GM20431 (cell line): Measurements from ENCODE around the gene ARPC1A.
"Not testable (repeated sequence)": the region's sequence is repeated elsewhere in the genome, so short reads cannot be mapped to it uniquely, and the experiment has no call there.

Experiments used
- in situ Hi-C: fragments of 300-500 bp; cut with MseI, MboI; formaldehyde crosslinking; loops from one replicate; pipeline ENCODE4 v1.15.0; 2020; ENCODE audit warnings: low sequenced_read_pairs; ENCODE audit not compliant: unreplicated experiment

The ARPC1A gene

DNA sequence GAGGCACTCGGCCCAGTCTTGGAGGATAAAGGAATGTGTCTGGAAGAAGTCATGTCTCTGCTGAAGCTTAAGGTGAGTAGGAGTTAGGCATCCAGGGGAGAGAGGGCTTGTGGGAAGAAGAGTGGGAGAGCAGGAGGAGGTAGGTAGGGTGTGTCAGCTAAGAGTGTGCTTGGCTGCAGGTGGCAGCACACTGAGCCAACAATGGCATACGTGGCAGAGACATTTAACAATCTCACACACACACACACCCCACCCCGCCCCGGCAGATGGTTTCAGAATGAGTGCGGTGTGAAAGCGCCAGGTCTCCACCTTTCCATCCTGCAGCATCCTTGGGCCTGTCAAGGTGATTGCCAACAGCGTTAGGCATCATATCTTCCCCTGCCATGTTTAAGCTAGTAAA lies 11.2 kb upstream of the ARPC1A start:
- in situ Hi-C loops: loop anchor here (5.0 kb wide), 1 partner anchor 272 kb away; no protein-coding TSS in a partner anchor

DNA sequence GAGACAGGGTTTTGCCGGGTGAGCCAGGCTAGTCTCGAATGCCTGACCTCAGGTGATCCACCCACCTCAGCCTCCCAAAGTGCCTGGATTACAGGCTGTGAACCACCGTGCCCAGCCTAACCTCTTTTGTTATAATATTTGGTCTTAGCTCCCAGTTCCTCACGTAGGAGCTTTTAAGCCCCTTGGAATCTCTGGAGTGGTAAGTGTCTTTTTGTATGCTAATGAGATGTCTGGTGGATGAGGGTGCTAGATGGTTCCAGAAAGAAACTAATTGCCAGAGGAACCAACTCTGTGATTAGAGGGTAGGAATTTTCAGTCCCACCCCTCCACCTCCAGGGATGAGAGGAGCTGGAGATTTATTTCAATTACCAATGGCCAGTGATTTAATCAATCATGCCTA lies 5.3 kb upstream of the ARPC1A start:
- in situ Hi-C loops: no loop called here

DNA sequence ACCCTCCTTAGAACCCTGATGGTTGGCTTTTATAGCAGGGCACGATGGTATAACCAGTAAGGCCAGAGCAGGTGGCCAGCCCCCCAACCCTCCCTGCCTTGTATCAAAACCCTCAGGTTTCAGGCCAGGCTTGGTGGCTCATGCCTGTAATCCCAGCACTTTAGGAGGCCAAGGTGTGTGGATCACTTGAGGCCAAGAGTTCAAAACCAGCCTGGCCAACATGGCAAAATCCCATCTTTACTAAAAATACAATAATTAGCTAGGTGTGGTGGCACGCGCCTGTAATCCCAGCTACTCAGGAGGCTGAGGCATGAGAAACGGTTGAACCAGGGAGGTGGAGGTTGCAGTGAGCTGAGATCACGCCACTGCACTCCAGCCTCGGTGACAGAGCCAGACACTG lies 3.0 kb upstream of the ARPC1A start:
- in situ Hi-C loops: not testable (repeated sequence)

DNA sequence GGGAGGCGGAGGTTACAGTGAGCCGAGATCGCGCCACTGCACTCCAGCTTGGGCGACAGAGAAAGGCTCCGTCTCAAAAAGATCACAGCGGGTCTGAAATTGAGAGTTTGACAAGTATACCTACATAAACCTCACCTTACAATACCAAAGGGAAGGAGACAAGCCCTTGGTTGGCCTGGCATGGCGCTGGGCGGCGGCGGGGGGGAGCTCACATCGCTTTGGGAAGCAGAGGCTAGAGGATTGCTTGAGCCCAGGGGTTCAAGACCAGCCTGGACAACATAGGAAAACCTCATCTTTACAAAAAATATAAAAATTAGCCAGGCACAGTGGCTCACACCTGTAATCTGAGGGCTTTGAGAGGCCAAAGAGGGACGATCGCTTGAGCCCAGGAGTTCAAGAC lies 1.1 kb upstream of the ARPC1A start:
- in situ Hi-C loops: no loop called here

DNA sequence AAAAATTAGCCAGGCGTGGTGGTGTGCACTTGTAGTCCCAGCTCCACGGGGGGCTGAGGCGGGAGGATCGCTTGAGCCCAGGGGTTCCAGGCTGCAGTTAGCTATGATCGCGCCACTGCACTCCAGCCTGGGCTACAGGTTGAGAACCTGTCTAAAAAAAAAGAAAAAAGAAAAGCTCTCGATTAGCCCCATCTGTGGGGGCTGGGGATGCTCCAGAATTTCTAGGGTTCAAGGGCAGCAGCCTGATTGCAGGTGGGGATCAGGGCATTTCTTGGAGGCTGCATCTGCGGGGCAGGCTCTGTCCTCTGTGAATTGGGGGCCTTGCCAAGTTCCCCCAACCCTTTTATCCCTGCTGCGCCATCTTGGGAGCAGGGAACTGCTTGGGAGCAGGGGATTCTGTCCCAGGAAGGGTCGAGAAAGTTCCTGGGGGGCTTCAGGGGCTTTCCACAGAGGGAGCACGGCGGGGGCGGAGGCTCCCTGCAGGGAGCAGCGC lies 651 bp upstream of the ARPC1A start:
- in situ Hi-C loops: no loop called here

DNA sequence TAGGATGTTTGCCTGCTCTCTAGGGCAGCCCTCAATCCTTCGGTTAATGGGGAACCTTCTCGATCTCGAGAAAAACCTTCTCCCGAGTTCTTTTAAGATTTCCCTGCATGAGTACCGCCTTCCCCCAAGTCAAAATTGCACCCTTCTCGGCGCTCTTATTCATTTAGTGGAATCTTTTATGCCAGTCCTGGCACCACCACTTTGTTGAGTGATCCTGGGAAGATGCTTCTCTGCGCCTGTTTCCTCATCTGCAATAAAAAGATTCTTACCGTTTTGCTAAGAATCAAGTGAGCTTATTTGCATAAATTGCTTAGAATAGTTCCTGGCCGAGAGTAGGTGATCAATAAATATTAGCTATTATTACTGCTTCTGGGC lies 697 bp downstream of the ARPC1A start:
- in situ Hi-C loops: no loop called here

DNA sequence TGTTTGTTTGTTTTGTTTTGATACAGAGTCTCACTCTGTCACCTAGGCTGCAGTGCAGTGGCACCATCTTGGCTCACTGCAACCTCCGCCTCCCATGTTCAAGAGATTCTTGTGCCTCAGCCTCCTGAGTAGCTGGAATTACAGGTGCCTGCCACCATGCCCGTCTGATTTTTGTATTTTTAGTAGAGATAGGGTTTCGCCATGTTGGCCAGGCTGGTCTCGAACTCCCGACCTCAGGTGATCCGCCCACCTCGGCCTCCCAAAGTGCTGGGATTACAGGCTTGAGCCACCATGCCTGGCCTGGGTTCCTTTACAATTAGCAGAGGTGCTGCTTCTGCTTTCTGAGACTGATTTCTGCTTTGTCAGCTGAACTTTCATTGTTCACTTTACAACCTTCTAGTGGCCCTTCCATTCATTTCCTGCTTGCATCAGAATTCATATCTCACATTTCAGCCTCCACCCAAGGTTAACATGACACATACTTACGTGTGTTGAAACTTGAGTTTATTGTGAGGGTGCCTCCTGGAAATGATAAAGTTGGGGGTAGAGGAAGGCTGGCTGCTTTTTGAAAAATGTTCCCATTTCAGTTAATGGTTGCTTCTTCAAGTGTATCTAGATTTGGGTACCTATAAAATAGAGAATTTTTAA lies 4.7 kb downstream of the ARPC1A start:
- in situ Hi-C loops: not testable (repeated sequence)

DNA sequence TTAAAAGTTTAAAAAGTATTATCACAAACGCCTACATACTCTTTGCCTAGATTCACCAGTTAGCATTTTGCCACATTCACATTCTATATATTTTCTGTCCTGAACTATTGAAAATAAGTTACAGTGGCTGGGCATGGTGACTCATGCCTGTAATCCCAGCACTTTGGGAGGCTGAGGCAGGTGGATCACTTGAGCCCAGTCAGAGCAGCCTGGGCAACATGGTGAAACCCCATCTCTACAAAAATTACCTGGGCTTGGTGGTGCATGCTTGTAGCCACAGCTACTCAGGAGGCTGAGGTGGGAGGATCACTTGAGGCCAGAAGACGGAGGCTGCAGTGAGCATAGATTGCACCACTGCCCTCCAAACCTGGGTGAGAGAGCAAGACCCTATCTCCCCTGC lies 5.3 kb downstream of the ARPC1A start:
- in situ Hi-C loops: no loop called here

DNA sequence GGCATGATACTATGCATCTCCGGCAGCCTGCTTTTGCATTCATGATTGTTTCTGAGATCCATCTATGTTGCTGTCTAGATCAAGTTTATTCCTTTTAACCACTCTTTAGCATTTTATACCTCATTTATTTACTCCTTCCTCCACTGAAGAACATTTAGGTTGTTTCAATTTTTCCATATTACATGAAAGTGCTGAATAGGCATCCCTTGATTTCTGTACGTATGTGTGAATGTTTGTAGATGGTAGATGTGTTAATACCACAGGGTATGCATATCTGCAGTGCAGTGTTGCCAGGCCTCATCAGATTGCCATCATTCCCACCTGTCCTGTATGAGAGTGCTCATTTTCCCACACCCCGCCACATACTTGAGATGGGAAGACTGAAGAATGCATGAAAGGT lies 13.9 kb downstream of the ARPC1A start:
- in situ Hi-C loops: no loop called here

DNA sequence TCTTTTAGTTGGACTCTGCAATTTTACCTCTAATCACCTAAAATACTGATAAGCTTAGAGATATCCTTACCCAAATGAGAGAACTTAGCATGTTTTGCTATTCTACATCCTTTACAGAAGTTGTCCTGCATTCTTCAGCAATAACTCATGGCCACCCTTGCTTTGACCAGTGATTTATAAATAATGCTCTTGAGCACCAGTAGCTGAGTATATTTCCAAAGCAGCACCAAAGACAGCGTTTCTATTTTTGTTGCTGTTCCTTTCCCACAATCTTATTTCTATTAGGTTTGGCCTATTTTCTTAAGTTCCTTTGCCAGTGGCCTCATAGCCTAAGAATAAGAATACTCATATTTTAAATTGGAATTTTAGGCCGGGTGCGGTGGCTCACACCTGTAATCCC lies 15.0 kb downstream of the ARPC1A start:
- in situ Hi-C loops: no loop called here

DNA sequence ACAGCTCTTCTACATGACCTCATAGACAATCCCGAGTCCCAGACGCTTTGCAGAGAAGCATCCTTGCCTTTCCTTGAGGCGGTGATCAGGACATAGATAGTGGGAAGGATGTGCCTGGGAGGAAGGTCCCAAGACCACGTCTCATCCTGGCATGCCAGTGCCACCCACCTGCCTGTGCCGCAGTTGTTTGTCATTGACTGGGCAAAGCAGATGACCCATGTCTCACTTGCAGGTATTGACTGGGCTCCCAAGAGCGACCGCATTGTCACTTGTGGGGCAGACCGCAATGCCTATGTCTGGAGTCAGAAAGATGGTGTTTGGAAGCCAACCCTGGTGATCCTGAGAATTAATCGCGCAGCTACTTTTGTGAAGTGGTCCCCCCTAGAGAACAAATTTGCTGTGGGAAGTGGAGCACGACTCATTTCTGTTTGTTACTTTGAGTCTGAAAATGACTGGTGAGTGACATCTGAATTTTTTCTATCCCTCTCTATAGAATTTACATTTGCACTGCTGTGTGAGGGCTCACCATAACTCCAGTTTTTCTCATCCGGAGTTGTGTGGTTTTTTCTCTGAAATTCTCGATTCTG lies 18.5 kb downstream of the ARPC1A start:
- in situ Hi-C loops: no loop called here

DNA sequence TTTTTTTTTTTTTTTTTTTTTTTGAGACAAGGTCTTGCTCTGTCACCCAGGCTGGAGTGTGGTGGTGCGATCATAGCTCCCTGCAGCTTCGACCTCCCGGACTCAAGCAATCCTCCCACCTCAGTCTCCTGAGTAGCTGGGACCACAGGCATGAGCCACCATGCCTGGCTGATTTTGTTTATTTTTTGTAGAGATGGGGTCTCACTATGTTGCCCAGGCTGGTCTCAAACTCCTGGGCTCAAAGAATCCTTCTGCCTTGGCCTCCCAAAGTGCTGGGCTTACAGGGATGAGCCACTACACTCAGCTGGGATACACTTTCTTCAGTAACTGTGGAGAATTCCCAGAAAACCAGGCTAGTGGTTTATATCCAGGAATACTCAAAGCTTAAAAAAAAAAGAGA lies 24.9 kb downstream of the ARPC1A start:
- in situ Hi-C loops: not testable (repeated sequence)

DNA sequence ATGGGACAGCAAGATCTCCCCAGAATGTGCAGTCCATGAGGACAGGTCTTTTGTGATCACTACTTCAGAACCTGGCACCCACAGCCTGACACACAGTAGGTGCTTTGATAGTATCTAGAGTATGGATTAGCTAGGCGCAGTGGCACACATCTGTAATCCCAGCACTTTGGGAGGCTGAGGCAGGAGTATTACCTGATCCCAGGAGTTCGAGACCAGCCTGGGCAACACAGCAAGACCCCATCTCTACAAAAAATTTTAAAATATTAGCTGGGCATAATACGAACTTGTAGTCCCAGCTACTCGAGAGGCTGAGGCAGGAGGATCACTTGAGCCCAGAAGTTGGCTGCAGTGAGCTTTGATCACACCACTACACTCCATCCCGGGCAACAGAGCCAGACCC lies 26.5 kb downstream of the ARPC1A start:
- in situ Hi-C loops: no loop called here

DNA sequence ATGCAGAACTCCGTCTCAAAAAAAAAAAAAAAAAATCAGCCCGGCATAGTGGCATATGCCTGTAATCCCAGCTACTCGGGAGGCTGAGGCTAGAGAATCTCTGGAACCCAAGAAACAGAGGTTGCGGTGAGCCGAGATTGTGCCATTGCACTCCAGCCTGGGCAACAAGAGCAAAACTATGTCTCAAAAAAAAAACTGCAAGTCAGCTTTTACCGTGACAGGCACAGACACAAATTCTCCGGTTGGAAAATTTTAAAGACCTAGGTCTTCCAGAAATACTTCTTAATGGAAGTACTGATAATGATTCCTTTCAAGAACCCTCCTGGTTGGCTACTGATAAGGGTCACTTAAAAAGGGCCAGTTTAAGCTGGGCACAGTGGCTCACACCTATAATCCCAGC lies 29.4 kb downstream of the ARPC1A start:
- in situ Hi-C loops: no loop called here

DNA sequence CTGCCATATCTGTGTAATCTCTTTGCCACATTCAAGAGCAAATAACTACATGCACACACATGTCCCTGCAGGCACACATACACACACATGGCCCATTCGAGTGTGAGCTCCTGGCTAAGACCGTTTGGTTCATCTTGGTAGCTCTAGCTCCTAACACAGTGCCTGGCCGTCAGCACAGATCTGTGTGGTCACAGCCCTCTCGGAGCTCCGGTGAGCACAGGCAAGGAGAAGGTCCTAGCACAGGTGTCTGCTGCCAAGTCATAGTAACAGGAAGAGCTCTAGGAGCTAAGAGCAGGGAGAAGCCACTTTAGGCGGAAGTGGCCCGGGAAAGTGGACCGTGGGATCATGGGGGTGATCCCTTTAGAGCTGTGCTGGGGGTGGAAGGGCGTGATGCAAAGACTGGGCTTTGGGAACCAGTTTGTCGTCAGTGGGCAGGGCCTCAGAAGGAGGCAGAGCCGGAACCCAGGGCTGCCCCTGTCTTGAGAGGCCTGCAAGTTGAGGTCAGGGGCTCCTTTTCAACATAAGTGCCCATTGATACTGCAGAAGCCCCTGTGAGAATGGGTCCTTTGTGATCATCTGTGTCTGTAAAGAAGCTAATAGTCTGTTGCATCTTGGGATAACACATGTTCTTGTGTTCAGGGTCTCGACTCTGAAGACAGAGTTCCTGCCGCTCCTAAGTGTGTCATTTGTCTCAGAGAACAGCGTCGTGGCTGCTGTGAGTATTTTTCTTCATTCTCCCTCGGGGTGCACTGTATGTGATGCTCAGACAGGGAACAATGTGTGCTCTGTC lies 32.2 kb downstream of the ARPC1A start:
- in situ Hi-C loops: no loop called here

DNA sequence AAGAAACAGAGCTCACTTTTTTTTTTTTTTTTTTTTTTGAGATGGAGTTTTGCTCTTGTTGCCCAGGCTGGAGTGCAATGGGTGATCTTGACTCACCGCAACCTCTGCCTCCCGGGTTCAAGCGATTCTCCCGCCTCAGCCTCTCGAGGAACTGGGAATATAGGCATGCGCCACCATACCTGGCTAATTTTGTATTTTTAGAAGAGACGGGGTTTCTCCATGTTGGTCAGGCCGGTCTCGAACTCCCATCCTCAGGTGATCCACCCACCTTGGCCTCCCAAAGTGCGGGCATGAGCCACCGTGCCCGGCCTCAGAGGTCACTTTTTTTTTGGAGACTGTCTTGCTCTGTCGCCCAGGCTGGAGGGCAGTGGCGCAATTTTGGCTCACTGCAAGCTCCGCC lies 32.8 kb downstream of the ARPC1A start:
- in situ Hi-C loops: not testable (repeated sequence)

DNA sequence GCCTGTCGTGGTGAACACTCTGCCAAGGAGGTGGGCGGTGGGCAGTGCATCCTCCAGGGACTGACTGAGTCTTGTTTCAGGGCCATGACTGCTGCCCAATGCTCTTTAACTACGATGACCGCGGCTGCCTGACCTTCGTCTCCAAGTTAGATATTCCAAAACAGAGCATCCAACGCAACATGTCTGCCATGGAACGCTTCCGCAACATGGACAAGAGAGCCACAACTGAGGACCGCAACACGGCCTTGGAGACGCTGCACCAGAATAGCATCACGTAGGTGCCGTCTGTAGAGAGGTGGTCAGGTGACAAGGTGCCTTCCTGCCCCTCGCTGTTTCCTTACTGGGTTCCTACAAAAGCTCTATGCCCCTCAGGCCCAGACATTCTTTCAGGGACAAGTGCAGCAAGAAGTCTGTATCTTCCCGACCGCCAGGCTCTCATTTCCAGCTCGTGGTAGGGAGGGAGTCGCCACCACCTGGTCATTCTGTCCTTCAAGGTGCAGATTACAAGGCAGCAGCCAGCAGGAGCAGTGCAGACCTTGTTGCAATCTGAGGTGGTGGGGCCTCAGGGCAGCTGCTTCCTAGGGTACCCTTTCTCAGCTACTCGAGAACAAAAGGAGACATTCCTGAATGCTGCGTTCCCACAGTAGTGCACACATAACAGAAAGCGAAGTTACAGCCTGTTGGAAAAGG lies 33.9 kb downstream of the ARPC1A start:
- in situ Hi-C loops: no loop called here

DNA sequence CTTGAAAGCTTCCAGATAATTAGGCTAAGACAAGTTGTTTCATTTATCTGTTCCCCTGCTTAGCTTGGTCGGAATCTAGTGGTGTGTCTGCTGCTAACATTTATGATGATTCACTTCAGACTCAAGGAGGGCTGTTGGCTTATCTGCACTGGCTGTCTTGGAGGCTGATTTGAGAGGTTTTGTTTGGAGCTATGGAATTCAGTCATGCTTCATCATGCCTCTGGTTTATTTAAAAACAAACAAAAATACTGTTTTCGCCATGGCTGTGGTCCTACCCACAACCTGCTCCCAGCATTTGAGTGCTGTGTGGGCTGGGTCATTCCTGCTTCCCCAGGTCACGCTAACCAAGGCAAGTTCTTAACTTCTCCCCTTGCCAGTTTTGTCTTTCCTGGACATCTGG lies 37.1 kb downstream of the ARPC1A start:
- in situ Hi-C loops: no loop called here

DNA sequence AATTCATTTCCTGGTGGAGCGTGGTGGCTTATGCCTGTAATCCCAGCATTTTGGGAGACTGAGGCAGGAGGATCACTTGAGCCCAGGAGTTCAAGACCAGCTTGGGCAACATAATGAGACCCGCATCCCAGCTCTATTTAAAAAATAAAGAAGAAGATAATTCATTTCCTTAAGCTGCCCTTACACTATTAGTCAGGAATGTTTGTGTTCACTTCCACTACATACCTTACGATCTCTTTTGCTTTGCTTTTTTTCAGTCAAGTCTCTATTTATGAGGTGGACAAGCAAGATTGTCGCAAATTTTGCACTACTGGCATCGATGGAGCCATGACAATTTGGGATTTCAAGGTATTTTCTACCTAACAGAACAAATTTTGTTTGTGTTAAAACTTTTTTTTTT lies 37.6 kb downstream of the ARPC1A start:
- in situ Hi-C loops: no loop called here

DNA sequence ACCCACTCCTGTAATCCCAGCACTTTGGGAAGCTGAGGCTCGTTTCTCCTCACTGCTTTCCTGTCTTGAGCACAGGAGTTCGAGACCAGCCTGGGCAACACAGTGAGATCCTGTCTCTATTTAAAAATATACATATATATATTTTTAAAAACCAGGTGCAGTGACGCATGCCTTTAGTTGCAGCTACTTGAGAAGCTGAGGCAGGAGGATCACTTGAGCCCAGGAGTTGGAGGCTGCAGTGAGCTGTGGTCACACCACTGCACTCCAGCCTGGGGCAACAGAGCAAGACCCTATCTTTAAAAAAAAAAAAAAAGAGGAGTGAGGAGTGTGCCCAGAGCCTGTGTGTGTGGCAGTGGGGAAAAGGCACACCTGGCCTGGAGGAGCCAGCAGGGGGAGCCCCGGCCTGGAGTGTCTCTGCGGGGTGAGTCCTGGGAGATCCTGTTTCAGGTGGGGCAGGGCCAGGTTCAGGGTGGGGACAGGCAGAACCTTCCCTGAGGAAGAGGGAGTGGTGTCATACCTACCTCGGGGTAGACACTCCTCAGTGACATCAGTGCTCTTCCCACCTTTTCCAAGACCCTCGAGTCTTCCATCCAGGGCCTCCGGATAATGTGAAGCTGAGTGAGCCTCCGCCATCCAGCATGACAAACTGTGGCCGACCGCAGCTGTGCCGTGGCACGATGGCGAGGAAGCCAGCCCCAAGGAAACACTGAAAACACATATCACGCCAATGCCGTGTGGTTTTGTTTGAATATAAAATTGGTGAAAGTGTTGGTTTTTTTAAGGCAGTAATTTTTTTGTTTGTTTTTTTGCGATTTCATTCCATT lies 39.8 kb downstream of the ARPC1A start:
- in situ Hi-C loops: no loop called here
